HG03520 (cell line): ENCODE data around the gene FCN3.
A peak's percentile ranks its signal among the peaks of the same experiment; 100 is the strongest.

Source experiments
- ATAC-seq: cut with Tn5 transposase; IDR thresholded peaks from one replicate; pipeline ENCODE4 v1.9.1; 2021; ENCODE audit warnings: mild to moderate bottlenecking, moderate library complexity; ENCODE audit not compliant: unreplicated experiment

The FCN3 gene

DNA sequence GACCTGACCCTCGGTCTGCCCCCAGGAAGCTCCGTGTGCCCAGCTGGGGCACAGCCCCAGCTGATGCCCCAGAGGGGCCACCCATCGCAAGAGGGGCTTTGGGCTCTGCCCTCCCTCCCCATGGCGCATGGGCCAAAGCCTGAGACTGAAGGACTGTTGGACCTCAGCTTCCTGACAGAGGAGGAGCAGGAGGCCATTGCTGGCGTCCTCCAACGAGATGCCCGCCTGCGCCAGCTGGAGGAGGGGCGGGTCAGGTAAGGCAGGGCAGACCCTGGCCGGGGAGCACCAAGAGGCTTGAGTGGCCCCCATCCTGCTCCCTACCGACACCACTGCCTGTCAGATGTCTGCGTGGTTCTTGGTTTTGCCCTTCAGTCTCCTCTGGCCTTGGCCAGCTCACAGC is 29.4 kb downstream of the FCN3 start:
- no peak for ATAC-seq

GRCh38 chr1:27343639-27344025 is 31.0 kb downstream of the FCN3 start:
- ATAC-seq: no peak

DNA sequence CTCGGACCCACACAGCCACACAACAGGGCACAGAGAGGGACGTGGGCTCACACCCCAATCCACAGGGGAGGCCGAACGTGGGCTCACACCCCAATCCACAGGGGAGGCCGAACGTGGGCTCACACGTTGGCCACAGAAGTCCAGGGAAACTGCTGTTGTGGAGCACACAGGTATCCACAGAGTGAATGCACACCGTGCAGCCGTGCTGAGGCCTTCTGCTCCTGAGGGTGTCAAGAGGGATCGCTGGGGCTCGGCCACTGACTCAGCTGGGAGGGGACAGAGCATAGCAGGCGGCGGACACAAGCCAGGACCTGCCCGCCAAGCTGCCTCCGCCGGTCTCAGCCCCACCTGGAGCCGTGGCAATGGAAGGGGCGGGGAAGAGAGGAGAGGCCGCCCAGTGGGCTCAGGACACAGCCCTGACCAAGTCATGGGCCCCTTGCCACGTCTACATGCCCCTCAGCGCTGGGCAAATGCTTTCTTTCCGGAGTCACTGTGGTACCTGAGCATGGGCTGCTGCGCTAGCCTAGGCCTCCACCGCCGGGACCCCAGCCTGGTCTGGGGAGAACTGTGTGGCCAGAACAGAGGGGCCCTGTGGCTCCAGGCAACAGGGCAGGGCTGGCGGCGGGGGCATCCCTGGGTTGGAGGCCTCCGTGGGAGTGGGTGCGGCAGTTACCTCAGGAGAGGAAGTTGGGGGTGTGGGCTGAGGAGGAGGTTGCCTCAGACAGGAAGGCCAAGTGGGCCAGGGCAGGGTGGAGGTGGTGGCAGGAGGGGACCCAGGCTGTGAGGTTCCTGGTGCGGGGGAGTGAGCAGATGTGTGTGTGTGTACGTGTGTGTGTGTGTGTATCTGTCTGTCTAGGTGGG is 31.6 kb downstream of the FCN3 start:
- no peak for ATAC-seq

DNA sequence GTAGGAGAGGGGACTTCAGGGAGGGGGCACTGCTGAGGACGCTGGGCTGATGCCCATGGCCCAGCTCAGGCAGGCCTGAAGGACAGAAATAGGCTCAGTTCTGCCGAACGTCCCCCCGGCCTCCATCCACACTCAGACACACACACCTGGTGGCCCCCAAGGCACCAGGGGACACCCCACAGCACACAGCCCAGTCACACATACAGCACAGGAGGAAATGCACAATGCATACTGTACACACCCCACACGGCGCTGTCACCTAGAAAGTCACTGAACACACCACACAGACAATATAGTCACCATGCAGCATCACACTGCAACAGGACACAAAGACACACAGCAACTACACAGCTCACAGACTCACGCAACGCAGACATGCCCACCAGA is 32.2 kb downstream of the FCN3 start:
- ATAC-seq: no peak

- no peak for ATAC-seq
Observed at GRCh38 chr1:27341525-27342252, 32.9 kb downstream of the FCN3 start, which contains the start of gene SYTL1. SYTL1 (plus strand) TSS chr1:27342022; CDS start chr1:27345335, 3,313 bp downstream.

DNA sequence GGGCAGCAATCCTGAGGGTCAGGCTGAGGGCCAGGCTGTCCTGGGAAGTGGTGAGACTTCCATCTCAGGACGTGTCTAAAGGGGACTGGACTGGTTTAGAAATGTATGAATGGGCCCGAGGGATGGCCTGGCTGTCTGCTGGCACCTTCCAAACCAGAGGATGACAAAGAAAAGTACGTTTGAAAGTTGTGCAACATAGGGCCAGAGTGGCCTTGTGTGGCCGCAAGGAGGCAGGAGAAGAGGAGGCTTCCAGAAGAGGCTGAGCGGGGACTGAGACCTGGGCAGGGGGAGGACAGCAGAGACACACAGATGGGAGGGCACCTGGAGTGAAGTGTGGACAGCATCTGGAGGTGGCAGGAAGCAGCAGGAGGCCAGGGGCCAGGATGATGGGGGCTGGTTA is 35.4 kb downstream of the FCN3 start:
- ATAC-seq: no peak

- no peak for ATAC-seq
Observed at GRCh38 chr1:27338751-27339150, 35.9 kb downstream of the FCN3 start.

DNA sequence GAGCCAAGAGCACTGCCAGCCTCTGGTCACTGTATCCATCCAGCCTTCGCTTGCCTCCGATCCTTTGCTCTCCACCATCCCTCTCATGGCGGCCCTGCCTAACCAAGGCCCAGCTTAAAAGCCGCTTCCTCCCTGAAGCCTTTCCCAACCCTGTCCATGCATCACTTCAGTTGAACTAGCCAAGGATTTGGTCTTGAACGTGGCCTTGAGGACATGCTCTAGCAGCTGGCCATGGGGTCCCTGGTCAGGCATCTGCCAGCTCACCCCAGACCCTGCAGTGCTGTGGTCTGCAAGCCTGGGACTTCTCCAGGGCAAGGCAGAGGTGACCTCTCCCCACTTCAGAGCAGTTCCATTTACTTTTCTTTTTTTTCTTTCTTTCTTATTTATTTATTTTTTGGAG is 37.9 kb downstream of the FCN3 start:
- no peak for ATAC-seq

DNA sequence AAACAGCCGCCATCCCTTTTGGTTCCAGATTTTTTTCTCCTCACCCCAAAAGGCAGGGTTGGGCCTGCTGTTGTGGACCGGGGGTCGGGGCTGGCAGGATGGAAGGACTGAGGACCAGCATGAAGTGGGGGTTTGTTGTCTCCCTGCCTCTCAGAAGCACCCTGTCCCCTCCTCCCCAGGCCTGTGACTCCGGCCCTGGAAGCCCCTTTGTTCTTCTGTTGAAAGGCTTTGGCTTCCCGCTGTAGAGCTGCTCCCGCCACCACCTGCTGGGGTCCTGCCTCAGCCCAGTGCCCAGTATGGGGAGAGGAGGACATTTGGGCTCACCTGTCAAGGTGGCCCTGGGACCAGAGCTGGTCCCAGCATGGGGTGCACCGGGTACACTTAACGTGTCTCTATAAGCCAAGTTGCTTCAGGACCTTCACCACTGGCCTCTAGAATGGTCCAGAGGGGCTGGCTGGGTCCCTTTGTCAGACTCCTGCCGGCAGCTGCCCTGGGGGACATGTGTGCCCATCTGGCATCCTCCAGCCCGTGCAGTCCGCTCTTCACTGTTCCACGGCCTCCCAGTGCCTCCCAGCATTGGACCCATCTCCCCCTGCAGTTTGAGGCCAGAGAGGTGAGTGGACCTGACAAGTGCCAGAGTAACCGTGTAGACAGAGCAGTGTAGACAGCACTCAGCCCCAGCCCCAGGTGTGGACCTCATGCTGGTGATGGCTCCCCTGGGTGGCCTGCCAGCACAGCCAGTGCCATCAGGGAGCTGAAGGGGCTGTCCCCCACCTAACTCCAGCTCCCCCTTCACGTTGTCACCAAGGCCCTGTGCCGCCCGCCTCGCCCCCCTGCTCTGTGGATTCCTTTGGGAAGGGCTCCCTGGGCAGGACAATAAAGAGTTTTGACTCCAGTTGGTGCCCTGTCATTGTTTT is 38.9 kb downstream of the FCN3 start:
- no peak for ATAC-seq

- no peak for ATAC-seq
Observed at GRCh38 chr1:27333717-27334279, 40.8 kb downstream of the FCN3 start.

- no peak for ATAC-seq
Observed at GRCh38 chr1:27332536-27333281, 41.9 kb downstream of the FCN3 start.

- no peak for ATAC-seq
Observed at GRCh38 chr1:27331922-27332321, 42.7 kb downstream of the FCN3 start.

- ATAC-seq: no peak
Observed at GRCh38 chr1:27331426-27331825, 43.2 kb downstream of the FCN3 start.

DNA sequence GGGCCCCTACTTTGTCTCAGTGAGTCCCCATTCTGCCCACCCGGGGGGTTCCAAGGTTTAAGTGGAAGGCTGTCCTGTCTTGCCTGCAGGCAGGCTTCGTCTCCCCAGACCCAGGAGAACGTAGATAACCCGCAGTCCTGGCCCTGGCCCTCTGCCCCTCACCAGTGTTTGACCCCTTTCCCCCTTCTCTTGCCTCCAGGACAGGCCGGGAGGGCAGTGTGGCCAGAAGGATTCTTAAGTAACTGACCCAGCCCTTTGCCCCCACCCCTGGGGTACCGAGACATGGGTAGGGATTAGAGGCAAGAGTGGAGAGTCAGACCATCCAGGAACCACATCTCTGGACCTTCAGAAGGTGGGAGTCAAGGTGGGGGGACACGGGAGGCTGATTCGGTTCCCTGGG is 43.8 kb downstream of the FCN3 start:
- ATAC-seq: no peak

DNA sequence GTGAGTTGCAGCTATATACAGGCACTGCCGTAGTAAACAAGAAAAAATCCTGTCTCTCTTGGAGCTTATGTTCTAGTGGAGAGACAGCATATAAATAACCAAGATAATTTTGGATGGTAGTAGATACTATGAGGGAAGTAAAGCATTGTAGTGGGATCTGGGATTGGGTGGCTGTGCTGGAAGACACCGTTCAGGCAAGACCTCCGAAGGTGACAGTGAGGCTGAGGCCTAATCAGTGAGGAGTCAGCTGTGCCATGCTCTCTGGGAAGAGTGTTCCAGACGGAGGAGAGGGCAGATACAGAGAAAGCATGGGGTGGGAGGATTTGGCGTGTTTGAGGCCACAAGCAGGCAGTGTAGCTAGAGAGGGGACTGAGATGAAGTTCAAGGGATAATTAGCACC is 46.7 kb downstream of the FCN3 start:
- no peak for ATAC-seq

- no peak for ATAC-seq
Observed at GRCh38 chr1:27325286-27325685, 49.3 kb downstream of the FCN3 start.

DNA sequence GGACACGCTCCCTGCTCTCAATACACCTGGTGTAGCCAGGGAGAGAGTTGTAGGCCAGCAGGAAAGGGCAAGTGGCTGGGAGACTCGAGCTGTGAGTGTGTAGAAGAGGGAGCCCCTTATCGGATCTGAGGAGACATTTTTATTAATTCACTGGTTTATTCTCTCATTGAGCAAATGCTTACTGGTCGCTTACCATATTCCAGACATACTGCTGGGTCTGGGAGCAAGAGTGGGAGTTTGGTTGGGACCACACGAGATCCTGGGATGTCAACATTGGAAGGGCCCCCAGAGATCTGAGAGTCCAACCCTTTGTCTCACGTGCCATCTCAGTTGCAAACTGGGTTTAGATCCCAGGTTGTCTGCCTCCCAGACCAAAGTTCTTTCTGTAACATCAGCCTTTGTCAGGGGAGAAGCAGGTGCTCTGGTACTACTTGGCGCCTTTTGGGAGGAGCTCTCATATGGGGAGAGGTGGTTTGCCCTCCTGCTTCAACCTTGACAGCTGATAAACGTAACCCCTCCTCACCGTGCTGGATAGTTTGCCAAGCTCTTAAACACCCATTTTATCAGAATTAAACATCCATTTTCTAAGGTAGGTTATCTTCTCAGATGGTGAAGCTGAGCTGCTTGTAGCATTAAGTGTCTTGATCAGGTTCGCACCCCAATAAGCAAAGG is 51.9 kb downstream of the FCN3 start:
- ATAC-seq: no peak

- peak; percentile 84 for ATAC-seq
Observed at GRCh38 chr1:27321813-27322568, 52.6 kb downstream of the FCN3 start, which contains the start of gene TMEM222. TMEM222 (plus strand) TSS chr1:27322163; CDS start chr1:27322198, 35 bp downstream.
